Cardiac muscle cell (in vitro differentiated cells and primary cell): Measurements from ENCODE around the gene IGHMBP2. TPM values are rescaled to one million over a fixed set of nuclear protein-coding genes. Genes with fewer than 3 reads are reported as not detected.
A peak's percentile ranks its signal among the peaks of the same experiment; 100 is the strongest.

Source experiments
- DNase-seq, 2 donors: peaks; one replicate each; pipeline versions ENCODE4 v3.0.0 to v3.0.0-alpha.2; 2010 to 2017; ENCODE audit warnings: low read depth in 1 of 2, low spot score in 1 of 2
- H3K27ac ChIP-seq: fragments of 200-600 bp; sonication (generic); 2 replicates; pipeline ENCODE4 v1.5.1; 2016
- H3K27me3 ChIP-seq: fragments of 200-600 bp; sonication (generic); 2 replicates; pipeline ENCODE4 v1.6.0; 2016; ENCODE audit warnings: control low read depth
- H3K36me3 ChIP-seq: fragments of 200-600 bp; sonication (generic); 2 replicates; pipeline ENCODE4 v1.5.1; 2016; ENCODE audit warnings: control low read depth
- H3K4me1 ChIP-seq: fragments of 200-600 bp; sonication (generic); 2 replicates; pipeline ENCODE4 v1.8.1; 2017; ENCODE audit warnings: low read depth, mild to moderate bottlenecking, mixed run types
- H3K4me3 ChIP-seq: fragments of 200-600 bp; sonication (generic); 2 replicates; pipeline ENCODE4 v1.5.1; 2016; ENCODE audit warnings: mild to moderate bottlenecking
- H3K9me3 ChIP-seq: fragments of 200-600 bp; sonication (generic); 2 replicates; pipeline ENCODE4 v1.5.1; 2017; ENCODE audit warnings: low read depth, mild to moderate bottlenecking, control low read depth
- polyA plus RNA-seq: library from polyadenylated mRNA; unstranded; fragments of >200 nt; fragmentation: Nextera tagmentation; extraction: Ambion mirVana; gene quantifications from 2 replicates; pipeline ENCODE4 v1.2.1, GENCODE V29; 2016
- total RNA-seq: library from RNA; depleted of rRNA; stranded (reverse); fragments of >200 nt; gene quantifications from 2 replicates; pipeline ENCODE4 v1.2.3, GENCODE V29; 2016
- TF ChIP-seq, protein P1 (sequence below): IDR thresholded peaks from 2 replicates; pipeline ENCODE4 v1.5.1; 2012; ENCODE audit warnings: low read depth, mild to moderate bottlenecking, low read length

IGHMBP2 gene
- total and polyA plus RNA-seq, 2 experiments from 2014 or later = 20.9 to 21.7 TPM

DNA sequence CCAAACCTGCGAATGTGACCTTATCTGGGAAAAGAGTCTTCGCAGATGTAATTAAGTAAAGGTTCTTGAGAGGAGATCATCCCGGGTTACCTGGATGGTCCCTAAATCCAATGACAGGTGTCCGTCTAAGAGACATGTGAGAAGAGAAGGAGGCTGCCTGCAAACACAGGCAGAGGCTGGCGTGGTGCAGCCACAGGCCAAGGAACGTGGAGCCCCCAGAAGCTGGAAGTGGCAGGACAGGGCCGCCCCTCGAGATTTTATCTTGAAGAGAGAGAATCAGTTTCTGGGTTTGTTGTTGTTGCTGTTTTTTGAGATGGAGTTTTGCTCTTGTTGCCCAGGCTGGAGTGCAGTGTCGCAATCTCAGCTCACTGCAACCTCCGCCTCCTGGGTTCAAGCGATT, 43.5 kb downstream of the IGHMBP2 start:
- Histone ChIP-seq H3K27ac (no peak overlapping the region), H3K9me3 (no peaks in the 10 kb centered on the region), H3K4me1 (peaks cover 5% of the 10 kb centered on the region), H3K4me3 (no peak overlapping the region), H3K36me3 (no peaks in the 10 kb centered on the region), H3K27me3 (no peaks in the 10 kb centered on the region)
- DNase-seq = no peak
- TF ChIP-seq, protein P1, sequence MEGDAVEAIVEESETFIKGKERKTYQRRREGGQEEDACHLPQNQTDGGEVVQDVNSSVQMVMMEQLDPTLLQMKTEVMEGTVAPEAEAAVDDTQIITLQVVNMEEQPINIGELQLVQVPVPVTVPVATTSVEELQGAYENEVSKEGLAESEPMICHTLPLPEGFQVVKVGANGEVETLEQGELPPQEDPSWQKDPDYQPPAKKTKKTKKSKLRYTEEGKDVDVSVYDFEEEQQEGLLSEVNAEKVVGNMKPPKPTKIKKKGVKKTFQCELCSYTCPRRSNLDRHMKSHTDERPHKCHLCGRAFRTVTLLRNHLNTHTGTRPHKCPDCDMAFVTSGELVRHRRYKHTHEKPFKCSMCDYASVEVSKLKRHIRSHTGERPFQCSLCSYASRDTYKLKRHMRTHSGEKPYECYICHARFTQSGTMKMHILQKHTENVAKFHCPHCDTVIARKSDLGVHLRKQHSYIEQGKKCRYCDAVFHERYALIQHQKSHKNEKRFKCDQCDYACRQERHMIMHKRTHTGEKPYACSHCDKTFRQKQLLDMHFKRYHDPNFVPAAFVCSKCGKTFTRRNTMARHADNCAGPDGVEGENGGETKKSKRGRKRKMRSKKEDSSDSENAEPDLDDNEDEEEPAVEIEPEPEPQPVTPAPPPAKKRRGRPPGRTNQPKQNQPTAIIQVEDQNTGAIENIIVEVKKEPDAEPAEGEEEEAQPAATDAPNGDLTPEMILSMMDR = no peak

DNA sequence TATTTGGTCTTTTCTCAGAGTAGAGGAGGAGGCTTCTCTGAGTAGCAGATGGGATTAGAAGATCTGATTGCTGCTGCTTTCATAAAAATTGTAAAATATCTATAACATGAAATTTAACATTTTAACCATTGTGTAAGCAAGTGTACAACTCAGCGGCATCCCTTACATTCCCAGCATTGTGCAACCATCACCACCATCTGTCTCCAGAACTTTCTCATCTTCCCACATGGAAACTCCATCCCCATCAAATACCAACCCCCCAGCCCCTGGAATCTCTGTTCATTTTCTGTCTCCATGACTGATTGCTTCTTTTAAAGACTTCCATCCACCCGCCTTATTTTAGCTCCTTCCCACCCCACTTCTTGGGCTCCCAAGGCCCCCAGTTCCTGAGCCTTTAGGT, 44.8 kb downstream of the IGHMBP2 start:
- H3K36me3 ChIP-seq = no peaks in the 10 kb centered on the region
- H3K27ac ChIP-seq = no peak overlapping the region
- H3K9me3 ChIP-seq = no peaks in the 10 kb centered on the region
- no peak overlapping the region for H3K4me3 ChIP-seq
- peaks cover 5% of the 10 kb centered on the region for H3K4me1 ChIP-seq
- H3K27me3 ChIP-seq = no peaks in the 10 kb centered on the region
- DNase-seq = no peak
- TF ChIP-seq, protein P1 = no peak

DNA sequence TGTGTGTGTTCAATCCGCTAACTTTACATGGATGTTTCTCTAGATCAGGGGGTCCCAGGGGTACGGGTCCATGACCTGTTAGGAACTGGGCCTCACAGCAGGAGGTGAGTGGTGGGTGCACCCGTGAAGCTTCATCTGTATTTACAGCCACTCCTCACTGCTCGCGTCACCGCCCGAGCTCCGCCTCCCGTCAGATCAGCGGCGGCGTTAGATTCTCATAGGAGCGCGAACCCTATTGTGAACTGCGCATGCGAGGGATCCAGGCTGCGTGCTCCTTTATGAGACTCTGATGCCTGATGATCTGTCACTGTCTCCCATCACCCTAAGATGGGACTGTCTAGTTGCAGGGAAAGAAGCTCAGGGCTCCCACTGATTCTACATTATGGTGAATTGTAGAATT, 45.2 kb downstream of the IGHMBP2 start:
- peaks cover 5% of the 10 kb centered on the region for H3K4me1 ChIP-seq
- no peak for DNase-seq
- no peaks in the 10 kb centered on the region for H3K9me3 ChIP-seq
- H3K4me3 ChIP-seq = no peak overlapping the region
- no peak overlapping the region for H3K27ac ChIP-seq
- no peaks in the 10 kb centered on the region for H3K27me3 ChIP-seq
- TF ChIP-seq, protein P1 = no peak
- no peaks in the 10 kb centered on the region for H3K36me3 ChIP-seq

DNA sequence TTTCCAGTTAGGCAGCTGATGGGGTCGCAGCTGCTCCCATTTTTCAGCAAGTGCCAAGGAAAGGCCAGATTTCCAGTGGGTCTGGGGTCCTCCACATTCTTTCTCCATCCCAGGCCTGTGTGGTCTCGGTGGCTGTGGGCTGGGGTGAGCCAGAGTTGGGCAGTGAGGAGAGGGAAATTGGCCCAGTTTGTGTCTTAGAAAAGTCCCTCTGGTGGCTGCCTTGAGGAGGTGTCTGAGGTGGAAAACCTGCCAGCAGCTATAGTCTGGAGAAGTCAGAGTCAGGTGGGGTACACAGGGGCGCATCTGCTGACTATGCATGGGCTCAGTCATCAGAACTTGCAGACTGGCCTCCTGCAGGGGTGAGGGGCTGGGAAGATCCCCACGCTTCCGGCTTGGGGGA, 46.6 kb downstream of the IGHMBP2 start:
- Histone ChIP-seq H3K27me3 (no peaks in the 10 kb centered on the region), H3K27ac (no peak overlapping the region), H3K4me3 (no peak overlapping the region), H3K36me3 (no peaks in the 10 kb centered on the region), H3K9me3 (no peaks in the 10 kb centered on the region), H3K4me1 (peaks cover 5% of the 10 kb centered on the region)
- TF ChIP-seq, protein P1 = peak; percentile 35
- peak; percentile 27 to 30 for DNase-seq

DNA sequence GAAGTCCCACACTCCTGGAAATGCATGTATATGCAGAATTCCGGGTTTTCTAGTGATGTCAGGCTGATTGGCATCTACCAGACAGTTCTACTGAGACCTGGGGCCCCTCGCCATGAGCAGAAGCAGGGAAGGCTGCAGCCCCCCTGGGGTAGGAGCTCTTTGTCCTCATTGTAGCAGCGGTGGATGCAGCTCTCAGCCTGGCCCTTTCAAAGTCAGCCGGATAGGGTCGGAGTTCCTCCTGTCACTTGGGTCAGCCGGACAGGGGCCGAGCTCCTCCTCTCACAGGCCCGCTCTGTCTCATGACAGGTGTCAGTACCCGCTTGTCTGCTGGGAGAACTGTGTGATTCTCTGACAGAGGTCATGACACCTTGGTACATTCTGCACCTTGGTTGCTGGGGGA, 47.1 kb downstream of the IGHMBP2 start:
- Histone ChIP-seq H3K9me3 (no peaks in the 10 kb centered on the region), H3K27ac (no peak overlapping the region), H3K4me3 (no peak overlapping the region), H3K27me3 (no peaks in the 10 kb centered on the region), H3K4me1 (peaks cover 5% of the 10 kb centered on the region), H3K36me3 (no peaks in the 10 kb centered on the region)
- DNase-seq = no peak
- TF ChIP-seq, protein P1 = no peak
